HG03060 (cell line): Measurements from ENCODE around the gene SUCLG2.

Experiments used
- ATAC-seq: cut with Tn5 transposase; IDR thresholded peaks from one replicate; pipeline ENCODE4 v1.9.1; 2021; ENCODE audit warnings: low read depth, moderate number of reproducible peaks; ENCODE audit not compliant: unreplicated experiment

SUCLG2 gene

DNA sequence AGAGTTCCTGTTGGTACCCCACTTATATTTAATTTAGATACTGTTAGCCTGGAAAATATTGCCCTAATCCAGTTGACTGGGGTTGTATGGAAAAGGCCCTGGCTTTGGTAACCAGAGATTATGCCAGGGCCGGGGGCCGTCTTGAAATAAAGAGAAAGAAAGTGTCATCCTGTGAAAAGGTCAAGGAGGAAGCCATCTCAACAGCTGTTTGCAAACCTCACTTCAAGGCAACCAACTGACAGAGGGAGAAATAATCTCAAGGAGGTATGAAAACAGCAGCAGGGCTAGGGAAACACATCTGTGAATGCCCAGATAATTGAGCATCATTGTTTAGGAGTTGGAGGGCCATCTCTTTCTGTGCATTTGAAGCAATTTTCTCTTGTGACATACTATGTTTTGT lies 190.8 kb downstream of the SUCLG2 start:
- ATAC-seq = no peak

DNA sequence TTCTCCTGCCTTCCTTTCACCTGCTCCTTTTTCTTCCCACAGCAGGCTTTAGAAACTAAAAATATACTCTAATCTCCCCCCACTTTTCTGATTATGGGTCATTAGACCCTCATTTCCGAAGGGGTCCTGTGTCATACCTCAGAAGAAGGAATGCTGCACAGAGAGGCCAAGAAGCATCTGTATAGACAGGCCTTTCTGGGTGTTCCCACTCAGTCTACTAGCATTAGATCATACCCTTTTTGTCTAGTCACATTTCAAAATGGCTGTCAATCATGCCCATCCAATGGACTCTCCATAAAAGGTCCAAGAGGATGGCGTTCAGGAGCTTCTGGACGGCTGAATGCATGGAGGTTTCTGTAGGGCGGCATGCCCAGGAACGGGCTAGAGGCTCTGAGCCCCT lies 192.2 kb downstream of the SUCLG2 start:
- ATAC-seq = no peak

DNA sequence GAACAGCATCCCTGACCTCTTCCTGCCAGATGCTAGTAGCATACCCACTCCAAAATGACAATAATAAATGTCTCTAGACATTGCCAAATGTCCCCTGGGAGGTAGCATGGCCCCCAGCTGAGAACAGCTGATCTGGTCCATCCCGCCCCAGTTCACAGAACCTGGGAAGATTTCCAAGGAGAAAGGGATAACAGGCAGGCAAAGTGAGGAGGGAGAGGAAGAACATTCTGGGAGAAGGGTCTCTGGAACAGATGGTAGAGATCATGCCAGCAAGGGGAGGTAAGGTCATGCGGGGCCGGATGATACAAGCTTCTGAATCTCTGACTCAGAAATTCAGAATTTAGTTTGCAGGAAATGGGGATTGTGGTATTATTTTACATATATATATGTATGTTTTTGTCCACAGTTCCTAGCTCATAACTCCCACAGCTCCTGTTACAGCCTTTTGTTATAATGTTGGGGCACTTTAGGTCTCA lies 192.7 kb downstream of the SUCLG2 start:
- no peak for ATAC-seq

DNA sequence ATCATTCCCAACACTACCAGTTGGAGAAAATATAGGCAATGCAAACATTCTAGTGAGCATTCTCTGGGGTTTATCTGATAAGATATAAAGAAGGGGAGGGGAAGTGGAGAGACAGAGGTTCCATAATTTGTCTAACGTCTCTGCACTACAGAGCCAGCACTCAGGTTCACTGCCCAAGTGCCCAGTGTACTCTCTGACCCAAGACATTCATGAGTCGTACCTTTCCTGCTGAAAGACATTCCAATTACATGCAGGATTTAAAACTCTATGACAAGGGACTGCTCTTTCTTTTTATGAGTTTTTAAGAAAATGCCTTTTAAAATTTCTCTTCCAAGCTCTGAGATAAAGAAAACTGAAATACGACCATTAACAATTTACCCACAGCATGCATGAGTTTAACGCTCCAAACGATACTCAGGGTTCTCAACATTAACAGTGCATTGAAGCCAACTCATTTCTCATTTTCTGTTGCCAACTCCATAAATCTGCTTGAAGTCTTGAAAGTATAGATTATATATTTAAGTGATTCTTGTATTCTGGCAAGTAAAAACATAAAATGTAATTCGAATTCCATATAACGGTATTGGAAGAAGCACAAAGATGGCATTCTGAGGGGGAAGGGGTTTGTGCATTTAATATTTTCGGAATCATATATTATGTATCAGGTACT lies 193.4 kb downstream of the SUCLG2 start:
- no peak for ATAC-seq

DNA sequence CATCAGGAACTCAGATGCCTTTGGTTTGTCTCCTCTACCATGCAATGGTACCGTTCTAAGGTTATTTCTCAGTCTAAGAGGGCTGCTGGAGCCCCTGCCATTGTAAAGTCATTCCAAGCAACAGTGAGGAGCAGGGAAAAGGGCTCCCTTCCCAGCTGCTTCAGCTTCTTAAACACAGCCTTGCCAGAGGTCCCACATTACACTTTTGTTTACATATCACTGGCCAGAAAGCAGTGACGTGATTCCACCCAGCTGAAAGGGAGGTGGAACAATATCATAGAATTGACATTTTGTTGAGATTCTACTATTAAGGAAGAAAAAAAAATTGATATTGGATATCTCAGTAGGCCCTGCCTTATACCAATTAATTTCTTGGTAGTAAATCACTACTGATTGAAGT lies 194.6 kb downstream of the SUCLG2 start:
- no peak for ATAC-seq

DNA sequence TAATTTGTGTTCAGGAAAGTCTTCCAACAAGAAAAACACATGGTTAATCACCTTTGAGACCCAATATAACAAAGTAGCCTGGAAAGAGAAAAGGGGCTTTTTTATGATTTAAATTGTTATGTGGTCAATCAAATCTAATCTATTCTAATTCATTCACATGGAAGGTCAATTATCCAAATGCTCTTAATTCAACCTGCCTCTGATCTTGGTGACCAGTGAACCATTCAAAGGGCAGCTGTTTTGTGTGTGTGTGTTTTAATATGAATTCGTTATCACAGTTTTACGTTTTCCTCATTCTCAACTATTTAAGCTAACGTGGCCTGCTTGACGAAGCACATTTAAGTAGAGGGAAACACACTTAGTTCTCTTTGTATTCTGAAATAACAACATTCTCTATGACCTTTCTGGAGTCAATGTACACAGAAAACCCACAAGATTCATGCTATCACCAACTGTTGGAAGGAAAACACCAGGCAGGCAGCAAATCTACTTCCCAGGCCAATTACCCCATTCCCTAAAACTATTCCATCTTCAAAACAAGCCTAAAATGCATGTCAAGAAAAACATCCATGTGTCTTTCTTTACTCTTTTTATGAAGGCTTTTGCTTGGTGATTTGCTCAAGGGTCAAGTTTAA lies 195.4 kb downstream of the SUCLG2 start:
- no peak for ATAC-seq

DNA sequence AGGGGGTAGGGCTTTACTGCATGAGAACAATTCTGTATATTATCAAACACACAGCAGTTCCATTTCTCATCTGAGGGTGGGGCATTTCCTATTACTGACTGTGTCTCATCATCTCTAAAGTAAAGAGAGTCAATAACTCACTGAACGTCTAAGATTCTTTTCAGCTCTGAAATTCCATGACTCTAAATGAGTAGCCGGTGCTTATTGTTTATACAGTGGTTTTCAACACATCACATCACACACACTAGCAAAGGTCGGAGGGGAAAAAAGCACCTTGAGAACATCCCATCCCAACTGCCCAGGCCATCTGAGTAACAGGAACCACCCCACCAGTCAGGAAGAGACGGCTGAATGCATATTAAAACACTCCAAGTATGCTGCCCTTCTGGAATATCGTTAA lies 196.0 kb downstream of the SUCLG2 start:
- no peak for ATAC-seq

DNA sequence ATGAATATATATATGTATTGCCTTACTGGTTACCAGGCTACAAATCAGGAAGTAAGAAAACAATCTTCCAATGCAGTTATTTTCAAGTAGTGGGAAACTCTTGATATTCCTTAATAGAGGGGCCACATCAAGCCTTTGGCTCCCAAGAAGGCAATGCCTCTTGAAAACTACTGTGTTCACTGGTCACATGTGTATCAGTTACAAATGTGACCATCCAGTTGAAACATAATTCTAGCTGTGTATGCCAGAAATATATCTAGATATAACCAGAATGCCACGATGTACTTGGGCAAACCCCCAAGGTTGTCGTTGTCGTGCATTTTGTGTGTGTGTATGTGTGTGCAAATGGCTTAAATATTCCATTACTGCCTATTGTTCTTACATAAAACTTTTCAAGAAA lies 200.8 kb downstream of the SUCLG2 start:
- no peak for ATAC-seq

DNA sequence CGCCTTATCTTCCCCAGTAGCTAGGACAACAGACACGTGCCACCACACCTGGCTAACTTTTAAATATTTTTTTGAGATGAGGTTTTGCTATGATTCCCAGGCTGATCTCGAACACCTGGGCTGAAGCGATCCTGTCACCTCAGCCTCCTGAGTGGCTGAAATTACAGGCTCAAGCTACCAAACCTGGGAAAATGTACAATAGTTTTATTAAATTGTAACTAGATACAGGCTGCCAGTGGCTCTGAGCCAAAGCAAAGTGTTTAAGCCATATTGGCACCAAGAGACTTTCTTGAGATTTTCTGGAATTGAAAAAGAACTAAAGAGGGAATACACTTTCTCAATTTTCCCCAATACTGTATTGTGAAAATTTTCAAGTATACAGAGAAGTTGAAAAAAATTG lies 204.3 kb downstream of the SUCLG2 start:
- ATAC-seq = no peak

DNA sequence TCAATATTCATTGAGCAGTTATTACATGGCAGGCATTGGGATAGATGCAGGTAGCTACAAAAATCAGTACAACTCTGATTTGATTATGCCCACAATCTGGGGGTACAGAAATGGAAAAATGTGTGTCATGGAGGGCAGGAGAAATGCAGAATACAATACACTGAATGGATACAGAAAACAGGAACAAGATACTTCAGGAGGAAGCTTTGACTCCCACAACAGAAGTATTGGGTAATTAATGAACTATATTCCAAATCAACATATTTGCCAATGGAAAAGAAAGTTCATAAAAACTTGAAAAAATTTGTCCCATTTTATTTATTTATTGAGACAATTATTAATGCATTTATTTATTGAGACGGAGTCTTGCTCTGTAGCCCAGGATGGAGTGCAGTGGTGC lies 207.0 kb downstream of the SUCLG2 start:
- ATAC-seq = no peak

DNA sequence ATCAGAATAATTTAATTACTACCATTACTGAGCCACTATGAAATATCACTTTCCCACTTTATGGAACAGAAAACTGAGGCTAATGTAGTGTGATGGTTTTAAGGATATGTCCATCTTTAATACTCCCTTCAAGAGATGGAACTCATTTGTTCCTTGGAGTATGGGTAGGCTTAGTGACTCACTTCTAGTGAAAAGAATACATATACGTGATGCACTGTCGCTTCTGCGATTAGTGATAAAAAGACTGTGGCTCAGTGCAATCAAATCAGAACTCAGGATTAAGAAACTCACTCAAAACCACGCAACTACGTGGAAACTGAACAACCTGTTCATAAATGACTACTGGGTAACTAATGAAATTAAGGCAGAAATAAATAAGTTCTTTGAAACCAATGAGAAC lies 216.6 kb downstream of the SUCLG2 start:
- no peak for ATAC-seq

DNA sequence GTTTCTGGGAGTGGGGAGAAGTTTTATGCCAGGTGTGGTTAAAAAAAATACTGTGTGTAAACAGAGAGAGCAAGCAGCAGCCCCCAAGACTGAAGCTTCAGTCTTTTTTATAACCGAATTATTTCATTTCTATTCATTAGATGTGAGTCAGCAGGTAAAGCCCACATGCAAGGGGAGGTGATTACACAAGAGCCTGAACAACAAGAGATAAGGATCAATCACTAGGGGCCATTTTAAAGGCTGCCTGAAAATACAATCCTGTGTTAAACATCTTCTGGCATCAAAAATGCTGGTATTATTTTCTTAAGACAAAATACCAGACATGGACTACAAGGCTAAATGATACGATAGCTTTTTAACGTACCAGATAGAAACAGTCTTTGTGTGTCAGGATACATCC lies 217.3 kb downstream of the SUCLG2 start:
- ATAC-seq = no peak

DNA sequence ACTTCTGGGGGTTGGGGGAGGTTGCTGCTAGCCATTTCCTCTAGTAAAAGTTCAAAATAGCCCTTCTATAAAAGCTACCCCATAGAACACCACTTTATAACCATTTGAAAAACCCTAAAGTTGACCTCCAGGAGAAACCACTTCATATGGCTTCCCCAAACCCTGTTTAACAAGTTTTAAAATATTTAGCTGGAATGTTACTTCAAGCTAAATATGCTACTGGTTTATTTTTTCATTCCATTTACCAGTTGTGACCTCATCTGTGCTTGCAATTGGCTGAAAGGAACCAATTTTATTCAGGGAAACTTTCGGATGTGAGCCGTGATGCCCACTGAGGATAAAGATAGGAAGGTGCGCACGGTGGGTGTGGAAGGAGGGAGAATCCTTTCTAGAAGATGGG lies 221.3 kb downstream of the SUCLG2 start:
- no peak for ATAC-seq

DNA sequence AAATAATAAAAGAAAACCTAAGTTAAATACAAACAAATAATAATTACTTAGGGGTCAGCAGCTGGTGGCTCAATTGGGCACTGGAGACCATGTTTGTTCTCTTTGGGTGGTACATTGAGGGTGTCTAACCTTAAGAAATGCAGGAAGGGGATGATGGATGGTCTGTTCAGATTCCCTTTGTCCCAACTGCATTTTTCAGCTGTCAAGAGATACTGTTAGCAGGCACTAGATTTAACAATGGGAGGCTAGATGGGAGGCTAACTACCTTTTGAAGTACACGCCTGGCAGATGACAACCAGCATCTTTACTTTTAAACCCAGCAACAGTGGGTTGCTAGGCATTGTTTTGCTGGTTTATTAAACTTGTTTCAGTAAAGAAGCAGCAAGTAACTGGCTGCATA lies 222.5 kb downstream of the SUCLG2 start:
- no peak for ATAC-seq

DNA sequence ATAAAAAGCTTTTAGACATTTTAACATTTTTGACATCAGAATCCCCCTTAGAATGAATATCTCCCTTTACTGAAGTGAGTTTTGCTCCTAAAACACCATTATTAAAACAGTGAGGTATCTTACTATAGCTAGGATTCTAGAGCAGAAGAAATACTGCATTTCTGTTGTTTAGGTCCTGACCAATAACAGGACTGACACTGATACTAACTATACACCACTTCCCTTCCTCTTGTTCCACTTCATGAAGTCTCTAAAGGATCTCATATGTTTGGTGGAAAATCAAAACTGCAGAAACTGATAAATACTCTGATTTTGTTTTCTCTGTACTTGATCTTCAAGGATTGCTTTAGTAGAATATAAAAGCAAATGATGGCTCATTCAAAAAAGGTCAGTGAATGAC lies 230.7 kb downstream of the SUCLG2 start:
- no peak for ATAC-seq

DNA sequence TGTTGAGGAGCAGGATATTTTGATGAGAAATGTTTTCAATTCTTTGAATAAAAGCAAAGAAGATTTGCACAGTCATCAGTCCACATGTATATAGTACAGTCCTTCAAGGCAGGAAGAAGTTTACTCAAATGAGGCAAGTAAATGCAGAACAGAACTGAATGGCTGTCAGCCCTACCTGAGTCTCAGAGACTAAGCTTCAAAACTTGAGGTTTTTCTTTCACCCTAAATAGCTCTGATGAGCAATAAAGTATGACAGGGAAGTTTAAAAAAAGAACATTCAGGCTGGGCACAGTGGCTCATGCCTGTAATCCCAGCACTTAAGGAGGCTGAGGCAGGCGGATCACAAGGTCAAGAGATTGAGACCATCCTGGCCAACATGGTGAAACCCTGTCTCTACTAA lies 232.5 kb downstream of the SUCLG2 start:
- ATAC-seq = no peak

DNA sequence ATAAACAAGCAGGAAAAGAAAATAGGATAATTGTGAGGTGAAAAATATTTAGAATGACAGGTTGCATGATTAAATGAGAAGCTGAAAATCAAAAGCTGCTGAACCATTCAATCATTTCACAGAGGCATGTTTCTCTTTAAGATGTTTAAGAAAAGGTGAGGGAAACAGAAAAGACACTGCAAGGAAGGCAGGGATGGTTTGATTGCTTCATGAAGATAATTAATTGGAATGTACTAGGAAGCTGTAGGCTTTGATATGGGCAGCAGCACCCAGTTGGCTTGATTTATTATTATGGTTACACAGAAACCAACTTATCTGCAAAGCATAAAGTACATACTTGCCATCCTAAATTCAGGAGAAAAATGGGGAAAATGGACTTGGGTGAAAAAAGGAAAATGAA lies 234.6 kb downstream of the SUCLG2 start:
- no peak for ATAC-seq

DNA sequence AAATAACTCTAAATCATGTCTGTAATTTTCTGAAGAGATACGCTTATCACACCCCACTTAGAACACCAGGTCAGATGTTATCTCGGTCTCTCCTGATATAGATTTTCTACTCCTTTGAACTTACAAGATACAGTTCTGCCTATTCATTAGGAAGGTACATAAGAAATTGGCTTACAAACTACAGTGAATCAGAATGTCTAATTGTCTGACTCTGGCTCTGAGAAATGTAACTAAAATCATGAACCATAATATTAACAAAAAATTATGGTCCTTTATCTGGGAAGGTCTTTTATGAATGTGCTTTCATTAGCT lies 235.2 kb downstream of the SUCLG2 start:
- no peak for ATAC-seq

DNA sequence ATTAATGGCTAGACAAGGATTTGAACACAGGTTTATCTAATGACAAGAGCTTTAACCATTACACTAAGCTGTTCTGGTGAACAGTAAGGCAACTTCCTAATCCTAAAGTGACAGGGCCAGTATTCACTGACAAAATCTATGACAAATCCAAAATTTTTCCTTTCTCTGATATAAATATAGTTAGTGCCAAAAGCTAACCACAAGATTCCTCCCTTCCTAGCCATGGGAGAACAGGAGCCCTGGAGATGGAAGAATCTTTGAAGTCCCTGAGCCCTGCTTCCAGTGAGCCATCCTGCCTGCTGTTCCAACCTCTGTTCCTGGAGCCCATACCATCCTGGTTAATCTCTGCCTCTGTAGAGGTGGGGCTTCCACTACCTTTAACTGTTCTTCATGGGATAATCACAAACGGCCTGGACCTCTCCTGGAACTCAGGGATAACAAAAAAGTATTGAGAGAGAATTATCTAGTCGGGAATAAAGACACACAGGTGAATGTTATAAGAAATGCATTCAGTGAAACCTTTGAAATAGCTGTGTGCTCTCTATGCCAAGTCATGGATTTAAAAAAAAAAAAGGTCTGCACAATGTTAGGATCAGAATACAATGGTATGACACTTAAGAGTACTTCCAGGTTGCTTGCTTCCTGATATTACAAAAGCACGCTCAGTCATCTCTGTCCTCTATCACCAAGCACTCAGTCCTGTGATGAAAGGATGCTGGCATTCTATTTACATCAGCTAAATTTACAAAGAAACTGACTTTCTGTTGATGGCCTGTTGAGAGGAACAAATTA lies 235.8 kb downstream of the SUCLG2 start:
- no peak for ATAC-seq

DNA sequence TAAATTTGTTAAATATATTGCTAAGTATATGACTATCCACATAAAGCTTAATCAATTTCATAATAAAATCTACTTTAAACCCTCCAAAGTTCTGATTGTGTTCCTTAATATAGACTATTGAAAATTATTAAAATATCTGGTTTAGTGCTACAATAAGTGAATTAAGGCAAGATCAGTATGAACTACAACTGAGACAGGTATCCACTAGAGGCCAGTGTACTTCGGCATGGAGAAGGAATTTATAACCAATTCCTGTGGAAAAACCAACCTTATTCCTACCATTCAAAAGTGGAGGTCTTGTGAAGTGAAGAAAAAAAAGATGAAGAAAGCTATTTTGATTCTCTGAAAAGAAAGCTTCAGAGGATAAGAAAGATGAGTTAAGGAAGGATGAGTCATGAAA lies 237.7 kb downstream of the SUCLG2 start:
- ATAC-seq = no peak

DNA sequence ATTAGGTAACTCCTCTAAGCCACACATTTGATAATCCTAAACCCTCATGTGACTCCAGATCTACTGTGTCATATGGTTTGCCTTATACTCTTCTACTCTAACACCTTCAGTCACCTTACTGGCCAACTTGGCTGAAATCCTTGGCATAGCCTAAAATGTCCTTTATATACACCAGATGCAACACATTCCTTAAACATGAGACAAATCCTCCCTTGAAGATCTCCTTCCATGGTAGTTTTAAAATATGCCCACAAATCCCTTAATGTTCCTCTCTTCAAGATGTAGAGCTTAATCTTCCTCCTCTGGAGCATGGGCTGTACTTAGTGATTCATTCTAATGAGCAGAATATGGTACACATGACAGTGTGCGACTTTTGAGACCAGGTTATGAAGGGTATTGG lies 238.9 kb downstream of the SUCLG2 start:
- ATAC-seq = no peak

DNA sequence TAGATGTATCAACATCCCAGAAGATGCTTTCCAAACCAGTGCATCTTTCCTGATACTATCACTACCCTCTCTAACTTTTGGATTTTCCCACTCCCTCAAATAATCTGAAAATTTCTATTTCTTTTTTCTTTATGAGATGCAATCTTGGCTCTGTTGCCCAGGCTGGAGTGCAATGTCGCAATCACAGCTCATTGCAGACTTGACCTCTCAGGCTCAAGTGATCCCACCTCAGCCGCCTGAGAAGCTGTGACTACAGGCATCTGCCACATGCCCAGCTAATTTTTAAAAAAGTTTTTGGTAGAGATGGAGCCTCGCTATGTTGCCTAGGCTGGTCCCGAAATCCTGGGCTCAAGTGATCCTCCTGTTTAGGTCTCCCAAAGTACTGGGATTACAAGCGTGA lies 239.7 kb downstream of the SUCLG2 start:
- ATAC-seq = no peak
